Pancreas (tissue), 10 donors: ENCODE results near the gene MAP2K1. TPM values are rescaled to one million over a fixed set of nuclear protein-coding genes. Genes with fewer than 3 reads are reported as not detected.

ENCODE experiments used
- ATAC-seq, 4 donors: fragments of 200-7000 bp; cut with Tn5 transposase; one replicate each; pipeline versions ENCODE4 v1.8.0 to v1.9.1; 2020; ENCODE audit warnings: mild to moderate bottlenecking in 4 of 4, moderate library complexity in 4 of 4
- DNase-seq, 6 donors: peaks; one replicate each; pipeline ENCODE4 v3.0.0-alpha.2; 2020
- FAIRE-seq: peaks from 2 replicates; lab custom pipeline; 2012; peaks lifted over from hg19 to GRCh38; lab: Jason Lieb, UNC
- H3K27ac ChIP-seq, 4 donors: fragments of 200-600 bp; sonication (generic); 1 replicate in 3 of 4; 2 replicates in 1 of 4; pipeline versions ENCODE4 v1.5.0 to v1.8.0; 2020
- H3K27me3 ChIP-seq, 4 donors: fragments of 200-600 bp; one replicate each; pipeline ENCODE4 v1.8.0; 2021
- H3K36me3 ChIP-seq, 3 donors: fragments of 200-600 bp; sonication (generic) in 1 of 3; one replicate each; pipeline versions ENCODE4 v1.5.0 to v1.8.0; 2020 to 2021
- H3K4me1 ChIP-seq, 3 donors: fragments of 200-600 bp; one replicate each; pipeline ENCODE4 v1.8.0; 2021
- H3K4me3 ChIP-seq, 4 donors: fragments of 200-600 bp; sonication (generic) in 2 of 4; one replicate each; pipeline versions ENCODE4 v1.5.0 to v1.8.0; 2020 to 2021
- H3K9me3 ChIP-seq, 4 donors: fragments of 200-600 bp; one replicate each; pipeline ENCODE4 v1.8.0; 2021
- CTCF ChIP-seq, 4 donors: fragments of 200-600 bp; sonication (generic) in 3 of 4; IDR thresholded peaks; one replicate each; pipeline versions ENCODE4 v1.5.0 to v1.8.0; 2021; ENCODE audit warnings: antibody characterized with exemption in 4 of 4
- WGBS, 2 donors: extraction: QIAGEN DNeasy Blood & Tissue Kit; methylation state at CpG; one replicate each; pipeline ENCODE4 v1.1.7; 2013; 5-methylcytosine and 5-hydroxymethylcytosine counted together
- intact Hi-C, 3 donors: fragments of 100-400 bp; cut with DNase I; formaldehyde crosslinking; loops; one replicate each; pipeline versions ENCODE4 v1.11.1 to v1.14.2; 2022
- polyA plus RNA-seq, 2 donors: library from polyadenylated mRNA; stranded (reverse); fragments of 200-250 nt; gene quantifications; one replicate each; pipeline ENCODE4 v1.2.3, GENCODE V29; 2013
- total RNA-seq, 6 donors: library from RNA; stranded (reverse); fragmentation: NEBNext Ultra II Directional in 4 of 6; extraction: Animal tissue kit (Norgen Biotek cat#: 25700) in 4 of 6; gene quantifications; one replicate each; pipeline versions ENCODE4 v1.2.1 to v1.2.4, GENCODE V29; 2021 to 2023
- donor health status: healthy with polysubstance abuse.
- donor health status: DM: no; HTN: no; CAD: no; lungs with moderate emphysema.
- donor health status: DM: no; HTN: no; CAD: no.
- donor health status: control.
- donor health status: control.
- donor health status: Bipolar disorder and iron deficiency.
- donor health status: DM: yes; HTN: yes; CAD: no.
- donor health status: DM: no; HTN: no; CAD: no.
- donor health status: DM: no; HTN: no; CAD: no.
- donor health status: DM: yes; HTN: yes; CAD: no.

The MAP2K1 gene
- total and polyA plus RNA-seq, 8 donors: 7.6 to 23.3 (median 16.4) TPM

GRCh38 chr15:66430627-66431255 is 44.0 kb downstream of the MAP2K1 start:
- no peak overlapping the region for H3K4me3 ChIP-seq
- ATAC-seq (no peak), DNase-seq (no peak), FAIRE-seq (no peak)
- TF ChIP-seq CTCF (IDR thresholded peaks at IDR 0.05): no peak
- H3K4me1 ChIP-seq: no peaks in the 10 kb centered on the region
- WGBS, 2 donors: 58 to 67% methylated on average over 3 of the region's 3 CpGs
- no peak overlapping the region for H3K27ac ChIP-seq
- no peaks in the 10 kb centered on the region for H3K36me3 ChIP-seq
- no peaks in the 10 kb centered on the region for H3K9me3 ChIP-seq
- no peaks in the 10 kb centered on the region for H3K27me3 ChIP-seq
- intact Hi-C loops: no loop called here

DNA sequence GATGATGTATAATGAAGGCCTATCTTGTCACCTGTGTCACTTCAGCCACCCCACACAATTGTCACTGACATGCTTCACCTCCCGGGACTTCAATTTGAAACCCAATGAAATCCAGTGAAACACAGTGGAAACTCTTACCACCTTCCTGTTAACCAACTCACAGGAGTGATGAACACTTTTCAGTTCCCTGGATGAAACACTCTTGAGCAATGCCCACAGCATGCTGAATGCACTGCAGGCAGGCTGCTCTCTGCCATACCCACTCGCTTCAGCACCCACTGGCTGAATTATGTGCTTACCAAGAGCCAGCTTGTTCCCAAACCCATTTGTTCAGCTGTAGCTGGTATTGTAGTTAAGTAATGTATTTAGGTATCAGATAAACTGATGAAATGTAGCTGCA is 47.0 kb downstream of the MAP2K1 start:
- Histone ChIP-seq H3K36me3 (peaks cover 0 to 8% (median 5%) of the 10 kb centered on the region in 3 donors), H3K4me3 (no peak overlapping the region), H3K4me1 (no peaks in the 10 kb centered on the region), H3K27ac (no peak overlapping the region), H3K27me3 (no peaks in the 10 kb centered on the region), H3K9me3 (no peaks in the 10 kb centered on the region)
- TF ChIP-seq CTCF (IDR thresholded peaks at IDR 0.05): no peak
- intact Hi-C loops: no loop called here
- WGBS, 2 donors: 92 to 98% methylated on average over 2 of the region's 2 CpGs
- FAIRE-seq: no peak
- no peak for ATAC-seq
- DNase-seq: no peak

- TF ChIP-seq CTCF (IDR thresholded peaks at IDR 0.05): no peak
- Histone ChIP-seq H3K4me1 (no peaks in the 10 kb centered on the region), H3K4me3 (no peak overlapping the region), H3K9me3 (no peaks in the 10 kb centered on the region), H3K27ac (no peak overlapping the region), H3K27me3 (no peaks in the 10 kb centered on the region), H3K36me3 (peaks cover 0 to 8% (median 5%) of the 10 kb centered on the region in 3 donors)
- intact Hi-C loops: no loop called here
- WGBS, 2 donors: 72 to 78% methylated on average over 2 of the region's 2 CpGs
- DNase-seq: no peak
- FAIRE-seq: no peak
- no peak for ATAC-seq
Observed at GRCh38 chr15:66440501-66440900, 53.8 kb downstream of the MAP2K1 start.

- intact Hi-C loops: no loop called here
- Histone ChIP-seq H3K27ac (no peak overlapping the region), H3K4me3 (no peak overlapping the region), H3K36me3 (no peaks in the 10 kb centered on the region), H3K27me3 (no peaks in the 10 kb centered on the region), H3K9me3 (no peaks in the 10 kb centered on the region), H3K4me1 (no peaks in the 10 kb centered on the region)
- FAIRE-seq (no peak), ATAC-seq (no peak), DNase-seq (no peak)
- no peak for TF ChIP-seq CTCF (IDR thresholded peaks at IDR 0.05)
- 92% methylated on average over 4 of the region's 4 CpGs for WGBS, 2 donors
Observed at GRCh38 chr15:66452420-66452819, 65.7 kb downstream of the MAP2K1 start.

GRCh38 chr15:66452971-66453580 is 66.4 kb downstream of the MAP2K1 start:
- no peak for DNase-seq
- H3K4me1 ChIP-seq: no peaks in the 10 kb centered on the region
- H3K36me3 ChIP-seq: no peaks in the 10 kb centered on the region
- FAIRE-seq: no peak
- H3K27me3 ChIP-seq: no peaks in the 10 kb centered on the region
- H3K4me3 ChIP-seq: no peak overlapping the region
- H3K27ac ChIP-seq: no peak overlapping the region
- no peak for TF ChIP-seq CTCF (IDR thresholded peaks at IDR 0.05)
- intact Hi-C loops: no loop called here
- H3K9me3 ChIP-seq: no peaks in the 10 kb centered on the region
- 82 to 93% methylated on average over 1 of the region's 1 CpG for WGBS, 2 donors
- ATAC-seq: peak in 1 of 4 donors; percentile 19
